Astrocyte of the spinal cord (primary cell): Measurements from ENCODE around the gene SUN1.
"Not testable (repeated sequence)": the region's sequence is repeated elsewhere in the genome, so short reads cannot be mapped to it uniquely, and the experiment has no call there.

ENCODE experiments used
- DNase-seq: peaks from one replicate; pipeline ENCODE4 v3.0.0; 2011; ENCODE audit warnings: low read depth, low spot score
- H3K4me3 ChIP-seq: 2 replicates; pipeline ENCODE4 v1.5.1; 2011; ENCODE audit warnings: low read depth, mild to moderate bottlenecking, low read length, moderate library complexity
- in situ Hi-C: cut with HindIII; loops from 2 replicates; pipeline ENCODE4 v1.10.0; 2017; ENCODE audit warnings: low sequenced_read_pairs
- TF ChIP-seq, protein P1 (sequence below): IDR thresholded peaks from 2 replicates; pipeline ENCODE4 v1.5.1; 2012; ENCODE audit warnings: low read depth, mild to moderate bottlenecking, low read length, inconsistent platforms

Gene SUN1

DNA sequence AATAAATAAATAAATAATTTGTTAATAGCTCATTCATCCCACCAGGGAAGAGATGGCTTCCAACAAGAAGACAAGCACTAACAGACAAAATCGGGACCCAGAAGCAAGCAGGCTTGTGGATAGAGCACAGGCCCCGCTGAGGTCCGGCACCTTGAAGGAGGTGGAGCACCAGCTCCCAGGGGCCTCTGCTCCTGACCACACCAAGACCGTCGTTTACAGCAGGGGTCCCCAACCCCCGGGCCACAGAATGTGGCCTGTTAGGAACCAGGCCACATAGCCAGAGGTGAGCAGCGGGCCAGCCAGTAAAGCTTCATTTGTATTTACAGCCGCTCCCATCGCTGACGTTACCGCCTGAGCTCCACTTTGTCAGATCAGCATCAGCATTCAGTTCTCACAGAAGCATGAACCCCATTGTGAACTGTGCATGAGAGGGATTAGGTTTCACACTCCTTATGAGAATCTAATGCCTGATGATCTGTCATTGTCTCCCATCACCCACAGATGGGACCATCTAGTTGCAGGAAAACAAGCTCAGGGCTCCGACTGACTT is 33.3 kb upstream of the SUN1 start:
- H3K4me3 ChIP-seq = no peak overlapping the region
- in situ Hi-C loops = no loop called here
- DNase-seq = no peak
- TF ChIP-seq, protein P1, sequence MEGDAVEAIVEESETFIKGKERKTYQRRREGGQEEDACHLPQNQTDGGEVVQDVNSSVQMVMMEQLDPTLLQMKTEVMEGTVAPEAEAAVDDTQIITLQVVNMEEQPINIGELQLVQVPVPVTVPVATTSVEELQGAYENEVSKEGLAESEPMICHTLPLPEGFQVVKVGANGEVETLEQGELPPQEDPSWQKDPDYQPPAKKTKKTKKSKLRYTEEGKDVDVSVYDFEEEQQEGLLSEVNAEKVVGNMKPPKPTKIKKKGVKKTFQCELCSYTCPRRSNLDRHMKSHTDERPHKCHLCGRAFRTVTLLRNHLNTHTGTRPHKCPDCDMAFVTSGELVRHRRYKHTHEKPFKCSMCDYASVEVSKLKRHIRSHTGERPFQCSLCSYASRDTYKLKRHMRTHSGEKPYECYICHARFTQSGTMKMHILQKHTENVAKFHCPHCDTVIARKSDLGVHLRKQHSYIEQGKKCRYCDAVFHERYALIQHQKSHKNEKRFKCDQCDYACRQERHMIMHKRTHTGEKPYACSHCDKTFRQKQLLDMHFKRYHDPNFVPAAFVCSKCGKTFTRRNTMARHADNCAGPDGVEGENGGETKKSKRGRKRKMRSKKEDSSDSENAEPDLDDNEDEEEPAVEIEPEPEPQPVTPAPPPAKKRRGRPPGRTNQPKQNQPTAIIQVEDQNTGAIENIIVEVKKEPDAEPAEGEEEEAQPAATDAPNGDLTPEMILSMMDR = no peak

DNA sequence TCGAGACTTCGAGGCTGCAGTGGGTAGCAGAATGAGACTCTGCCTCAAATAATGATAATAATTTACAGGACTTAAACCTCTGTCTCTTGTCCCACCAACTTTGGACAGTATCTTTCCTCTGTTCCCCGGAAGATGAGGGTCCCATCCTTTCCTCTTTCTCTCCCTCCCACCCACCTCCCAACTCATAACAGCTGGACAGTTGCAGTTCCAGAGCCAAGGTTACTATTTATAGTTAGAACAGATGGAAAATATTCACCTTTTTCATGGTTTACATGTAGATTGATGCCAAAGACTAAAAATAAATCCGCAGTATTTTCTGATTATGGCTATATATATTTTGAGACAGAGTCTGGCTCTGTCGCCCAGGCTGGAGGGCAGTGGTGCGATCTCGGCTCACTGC is 31.6 kb upstream of the SUN1 start:
- DNase-seq = no peak
- TF ChIP-seq, protein P1 = no peak
- H3K4me3 ChIP-seq = no peak overlapping the region
- in situ Hi-C loops = no loop called here

DNA sequence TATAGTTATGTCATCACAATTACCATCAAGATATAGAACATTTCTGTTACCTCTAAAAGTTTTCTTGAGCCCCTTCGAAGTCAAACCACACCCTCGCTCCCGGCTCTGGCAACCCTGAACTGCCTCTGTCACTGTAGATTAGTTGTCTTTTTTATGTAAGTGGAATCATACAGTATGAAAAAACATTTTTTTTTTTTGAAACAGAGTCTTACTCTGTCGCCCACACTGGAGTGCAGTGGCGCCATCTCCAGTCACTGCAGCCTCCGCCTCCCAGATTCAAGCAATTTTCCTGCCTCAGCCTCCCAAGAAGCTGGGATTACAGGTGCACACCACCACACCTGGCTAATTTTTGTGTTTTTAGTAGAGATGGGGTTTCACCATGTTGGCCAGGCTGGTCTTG is 30.9 kb upstream of the SUN1 start:
- H3K4me3 ChIP-seq, DNase-seq, in situ Hi-C loops: not testable (repeated sequence)

DNA sequence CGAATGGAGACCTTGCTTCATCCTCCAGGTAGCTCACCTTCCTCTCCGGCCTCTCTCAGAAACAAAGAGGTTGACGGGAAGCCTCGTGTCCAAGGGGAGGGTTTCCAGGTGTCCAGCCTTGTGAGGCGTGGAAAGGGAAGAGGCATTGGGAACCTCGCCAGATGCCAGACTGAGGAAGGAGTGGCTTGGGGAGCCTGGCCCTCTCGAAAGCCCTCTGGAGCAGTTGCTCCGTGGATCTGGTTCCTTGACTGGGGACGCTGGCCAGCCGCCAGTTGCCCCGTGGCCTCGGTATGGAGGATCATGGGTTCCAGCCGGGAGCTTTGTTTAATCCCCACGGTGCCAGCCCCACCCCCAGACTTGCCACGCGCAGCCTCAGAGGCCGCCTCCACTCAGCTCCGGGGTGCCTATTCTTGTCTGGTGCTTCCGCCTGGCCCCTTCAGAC is 30.3 kb upstream of the SUN1 start:
- H3K4me3 ChIP-seq = no peak overlapping the region
- DNase-seq = no peak
- in situ Hi-C loops = no loop called here
- TF ChIP-seq, protein P1 = no peak

DNA sequence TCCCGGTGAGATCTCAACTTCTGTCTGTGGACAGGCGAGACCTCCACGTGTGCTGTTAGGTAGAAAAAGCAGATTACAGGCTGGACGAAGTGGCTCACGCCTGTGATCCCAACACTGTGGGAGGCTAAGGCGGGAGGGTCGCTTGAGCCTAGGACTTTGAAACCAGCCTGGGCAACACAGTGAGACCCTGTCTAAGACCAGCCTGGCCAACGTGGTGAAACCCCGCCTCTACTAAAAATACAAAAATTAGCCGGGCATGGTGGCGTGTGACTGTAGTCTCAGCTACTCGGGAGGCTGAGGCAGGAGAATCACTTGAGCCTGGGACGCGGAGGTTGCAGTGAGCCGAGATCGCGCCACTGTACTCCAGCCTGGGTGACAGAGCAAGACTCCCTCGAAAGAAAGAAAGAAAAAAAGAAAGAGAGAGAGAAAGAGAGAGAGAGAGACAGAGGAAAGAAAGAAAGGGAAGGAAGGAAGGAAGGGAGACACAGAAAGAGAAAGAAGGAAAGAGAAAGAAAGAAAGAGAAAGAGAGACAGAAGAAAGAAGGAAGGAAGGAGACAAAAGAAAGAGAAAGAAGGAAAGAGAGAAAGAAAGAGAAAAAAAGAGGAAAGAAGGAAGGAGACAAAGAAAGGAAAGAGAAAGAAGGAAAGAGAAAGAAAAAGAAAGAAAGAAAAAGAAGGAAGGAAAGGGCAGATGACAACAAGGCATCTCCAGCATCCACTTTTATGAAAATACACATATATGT is 29.6 kb upstream of the SUN1 start:
- DNase-seq = no peak
- TF ChIP-seq, protein P1 = no peak
- in situ Hi-C loops = no loop called here
- no peak overlapping the region for H3K4me3 ChIP-seq

DNA sequence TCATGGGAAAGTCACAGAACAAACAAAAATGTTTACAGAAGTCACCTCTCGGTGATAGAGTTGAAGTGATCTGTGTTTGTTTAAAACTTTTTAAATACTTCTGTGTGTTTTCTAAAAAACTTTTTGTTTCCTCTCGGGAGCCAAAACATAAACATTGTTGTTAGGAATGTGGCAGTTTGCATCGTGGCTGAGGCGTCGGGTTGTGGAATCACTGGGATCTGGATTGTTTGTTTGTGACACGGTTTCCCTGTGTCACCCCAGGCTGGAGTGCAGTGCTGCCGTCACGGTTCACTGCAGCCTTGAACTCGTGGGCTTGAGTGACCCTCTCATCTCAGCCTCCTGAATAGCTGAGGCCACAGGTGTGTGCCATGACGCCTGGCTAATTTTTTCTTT is 29.0 kb upstream of the SUN1 start:
- TF ChIP-seq, protein P1 = no peak
- H3K4me3 ChIP-seq = no peak overlapping the region
- in situ Hi-C loops = no loop called here
- DNase-seq = no peak

DNA sequence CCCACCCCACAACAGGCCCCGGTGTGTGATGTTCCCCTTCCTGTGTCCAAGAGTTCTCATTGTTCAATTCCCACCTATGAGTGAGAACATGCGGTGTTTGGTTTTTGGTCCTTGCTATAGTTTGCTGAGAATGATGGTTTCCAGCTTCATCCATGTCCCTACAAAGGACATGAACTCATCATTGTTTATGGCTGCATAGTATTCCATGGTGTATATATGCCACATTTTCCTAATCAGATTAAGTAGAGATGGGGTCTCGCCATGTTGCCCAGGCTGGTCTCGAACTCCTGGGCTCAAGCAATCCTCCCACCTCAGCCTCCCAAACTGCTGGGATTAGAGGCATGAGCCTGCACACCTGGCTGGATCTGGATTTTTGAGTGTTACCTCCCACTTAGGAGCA is 28.5 kb upstream of the SUN1 start:
- H3K4me3 ChIP-seq, DNase-seq, in situ Hi-C loops: not testable (repeated sequence)
